ENCODE results near the gene TNPO3.

DNA sequence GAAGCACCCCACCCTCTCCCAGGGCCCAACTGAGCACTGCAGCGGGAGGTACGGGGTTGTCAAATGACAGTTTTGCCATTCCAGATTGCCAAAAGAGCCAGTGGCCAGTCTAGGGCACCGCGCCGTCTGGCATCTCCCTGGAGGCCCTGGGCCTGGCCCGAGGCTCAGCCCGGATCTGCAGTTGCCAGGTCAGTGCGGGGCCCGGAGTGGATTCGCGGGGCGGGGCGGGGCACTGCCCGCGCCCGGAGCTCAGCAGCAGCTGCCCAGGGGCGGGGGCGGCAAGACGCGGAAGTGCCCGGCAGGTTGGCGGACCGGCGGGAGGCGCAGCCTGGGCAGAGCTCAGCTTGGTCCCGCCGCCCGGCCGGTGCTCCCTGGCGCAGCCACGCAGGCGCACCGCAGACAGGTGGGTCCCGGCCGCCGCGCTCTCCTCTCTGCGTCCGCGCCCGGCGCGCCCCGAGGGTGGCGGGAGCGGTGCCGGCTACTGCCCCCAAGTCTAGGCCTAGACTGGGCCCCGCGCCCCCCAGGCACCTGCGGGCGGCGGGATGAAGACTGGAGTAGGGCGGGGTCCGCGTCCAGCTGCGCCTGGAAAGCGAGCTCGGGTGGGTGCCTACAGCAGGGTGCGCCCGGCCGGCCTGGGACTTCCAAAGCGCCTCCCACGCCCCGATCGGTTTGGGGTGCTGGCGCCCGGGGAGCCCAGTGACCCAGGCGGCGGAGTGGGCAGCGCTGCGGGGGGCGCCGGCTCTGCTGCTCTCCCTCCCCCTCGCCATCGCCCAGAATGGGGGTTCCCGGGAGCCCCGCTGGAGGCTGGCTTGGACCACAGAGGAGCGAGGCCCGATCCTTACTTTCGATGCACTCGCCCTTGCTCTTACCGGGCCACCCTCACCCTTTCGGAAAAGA, 117.0 kb downstream of the TNPO3 start, which contains the start of gene IRF5:
- TF ChIP-seq, protein P1, sequence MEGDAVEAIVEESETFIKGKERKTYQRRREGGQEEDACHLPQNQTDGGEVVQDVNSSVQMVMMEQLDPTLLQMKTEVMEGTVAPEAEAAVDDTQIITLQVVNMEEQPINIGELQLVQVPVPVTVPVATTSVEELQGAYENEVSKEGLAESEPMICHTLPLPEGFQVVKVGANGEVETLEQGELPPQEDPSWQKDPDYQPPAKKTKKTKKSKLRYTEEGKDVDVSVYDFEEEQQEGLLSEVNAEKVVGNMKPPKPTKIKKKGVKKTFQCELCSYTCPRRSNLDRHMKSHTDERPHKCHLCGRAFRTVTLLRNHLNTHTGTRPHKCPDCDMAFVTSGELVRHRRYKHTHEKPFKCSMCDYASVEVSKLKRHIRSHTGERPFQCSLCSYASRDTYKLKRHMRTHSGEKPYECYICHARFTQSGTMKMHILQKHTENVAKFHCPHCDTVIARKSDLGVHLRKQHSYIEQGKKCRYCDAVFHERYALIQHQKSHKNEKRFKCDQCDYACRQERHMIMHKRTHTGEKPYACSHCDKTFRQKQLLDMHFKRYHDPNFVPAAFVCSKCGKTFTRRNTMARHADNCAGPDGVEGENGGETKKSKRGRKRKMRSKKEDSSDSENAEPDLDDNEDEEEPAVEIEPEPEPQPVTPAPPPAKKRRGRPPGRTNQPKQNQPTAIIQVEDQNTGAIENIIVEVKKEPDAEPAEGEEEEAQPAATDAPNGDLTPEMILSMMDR (IDR thresholded peaks at IDR 0.05; ENCODE audit: insufficient read depth, low read length, poor library complexity, severe bottlenecking), result no peak
- TF ChIP-seq EZH2phosphoT487 (conservative IDR thresholded peaks at IDR 0.05; ENCODE audit: low read length), result no peak
